Mesenteric fat pad (tissue), 1 donor: ENCODE data around the gene CAPS. TPM values are rescaled to one million over a fixed set of nuclear protein-coding genes. Genes with fewer than 3 reads are reported as not detected.
"Not testable (repeated sequence)": the region's sequence is repeated elsewhere in the genome, so short reads cannot be mapped to it uniquely, and the experiment has no call there.

Experiments
- DNase-seq: peaks from one replicate; pipeline ENCODE4 v3.0.0-alpha.2; 2020; ENCODE audit warnings: low spot score
- long read RNA-seq: library from polyadenylated mRNA; unstranded; transcript quantifications from one replicate; pipeline ENCODE4 v2.0.0, GENCODE V29; 2020
- total RNA-seq: library from RNA; stranded (reverse); fragmentation: NEBNext Ultra II Directional; extraction: Animal tissue kit (Norgen Biotek cat#: 25700); gene quantifications from one replicate; pipeline ENCODE4 v1.2.1, GENCODE V29; 2021
- donor health status: DM: yes; HTN: yes; CAD: no.

The CAPS gene
- total RNA-seq, result 4.4 TPM
- long read RNA-seq, partial matches to known transcripts, result 1 of 2 reads
- long read RNA-seq, other reads (novel, unspliced or antisense), result 1 of 2 reads

DNA sequence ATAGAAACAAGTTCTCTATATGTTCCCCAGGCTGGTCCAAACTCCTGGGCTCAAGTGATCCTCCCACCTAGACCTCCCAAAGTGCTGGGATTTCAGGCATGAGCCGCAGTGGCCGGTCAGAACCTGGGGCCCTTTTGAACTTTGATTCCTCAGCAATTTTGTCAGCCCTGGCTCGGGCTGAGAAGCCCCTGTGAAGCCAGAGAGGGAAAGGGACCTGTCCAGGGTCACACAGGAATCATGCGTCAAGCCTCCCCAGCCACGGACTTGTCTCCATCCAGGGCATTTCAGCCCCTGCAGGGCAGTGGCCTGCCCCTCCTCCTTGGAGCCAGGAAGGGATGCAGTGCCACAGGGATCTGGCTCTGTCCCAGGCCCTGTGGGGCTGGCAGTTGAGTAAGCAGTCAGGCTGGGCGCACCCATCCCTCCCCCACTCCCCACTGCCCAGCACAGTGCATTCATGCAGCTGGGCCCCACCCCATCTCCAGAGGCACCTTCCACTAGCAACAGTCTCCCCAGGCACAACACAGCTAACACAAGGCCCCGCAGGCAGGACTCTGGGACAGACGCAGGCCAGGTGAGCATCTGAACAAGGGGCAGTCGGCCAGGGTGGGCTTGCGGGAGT is at the start of gene CAPS:
Gene CAPS (plus strand): TSS at position 516 of the 619 bp plus-strand sequence. CDS start 153 bp downstream, outside the sequence.
- no peak for DNase-seq

GRCh38 chr19:5864725-5865486 is 49.1 kb upstream of the CAPS start:
- no peak for DNase-seq

- DNase-seq, result no peak
Measured at GRCh38 chr19:5865772-5866171, 48.3 kb upstream of the CAPS start.

- DNase-seq, result no peak
Measured at GRCh38 chr19:5867201-5868136, 46.6 kb upstream of the CAPS start.

- DNase-seq, result no peak
Measured at GRCh38 chr19:5870986-5871394, 43.1 kb upstream of the CAPS start.

DNA sequence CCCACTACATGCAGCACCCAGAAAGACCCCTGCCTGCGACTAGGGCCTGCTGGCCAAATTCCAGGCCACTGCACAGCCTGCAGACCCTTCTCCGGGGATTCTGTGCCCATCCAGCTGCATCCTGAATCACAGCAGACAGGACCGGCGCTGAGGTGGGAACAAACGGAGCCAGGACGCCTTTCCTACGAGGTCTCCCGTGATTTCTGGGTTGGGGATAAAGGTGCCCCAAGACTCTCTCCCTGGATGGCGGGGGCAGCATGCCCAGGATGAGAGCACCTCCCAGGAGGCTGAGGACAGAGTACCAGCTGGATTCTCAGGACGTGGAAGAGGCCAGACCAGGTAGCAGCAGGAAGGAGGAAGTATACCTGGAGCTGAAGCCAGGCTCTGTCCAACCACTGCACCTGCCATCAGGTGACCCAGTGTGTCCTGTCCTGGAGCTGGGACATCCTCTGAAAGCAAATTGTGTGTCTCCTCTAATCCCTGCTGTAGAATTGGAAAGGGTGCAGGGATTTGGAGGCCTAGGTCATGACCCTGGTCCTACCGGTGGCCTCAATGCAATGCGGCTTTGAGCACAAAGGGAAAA is 40.3 kb upstream of the CAPS start:
- DNase-seq, result no peak

DNA sequence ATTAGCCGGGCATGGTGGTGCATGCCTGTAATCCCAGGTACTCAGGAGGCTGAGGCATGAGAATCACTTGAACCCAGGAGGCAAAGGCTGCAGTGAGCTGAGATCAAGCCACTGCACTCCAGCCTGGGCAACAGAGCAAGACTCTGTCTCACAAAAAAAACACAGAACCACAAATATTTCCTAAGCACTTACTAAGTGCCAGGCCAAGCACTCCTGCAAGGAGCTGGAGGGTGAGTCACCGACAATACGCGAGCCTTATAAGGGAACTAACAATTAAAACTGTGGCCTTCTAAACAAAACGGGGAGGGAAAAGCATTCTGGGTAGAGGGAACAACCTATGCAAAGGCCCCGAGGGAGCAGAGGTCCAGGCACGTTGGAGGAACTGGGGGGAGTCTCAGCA is 39.6 kb upstream of the CAPS start:
- not testable (repeated sequence) for DNase-seq

GRCh38 chr19:5877427-5877826 is 36.6 kb upstream of the CAPS start:
- no peak for DNase-seq

- no peak for DNase-seq
Measured at GRCh38 chr19:5877882-5878281, 36.2 kb upstream of the CAPS start.

DNA sequence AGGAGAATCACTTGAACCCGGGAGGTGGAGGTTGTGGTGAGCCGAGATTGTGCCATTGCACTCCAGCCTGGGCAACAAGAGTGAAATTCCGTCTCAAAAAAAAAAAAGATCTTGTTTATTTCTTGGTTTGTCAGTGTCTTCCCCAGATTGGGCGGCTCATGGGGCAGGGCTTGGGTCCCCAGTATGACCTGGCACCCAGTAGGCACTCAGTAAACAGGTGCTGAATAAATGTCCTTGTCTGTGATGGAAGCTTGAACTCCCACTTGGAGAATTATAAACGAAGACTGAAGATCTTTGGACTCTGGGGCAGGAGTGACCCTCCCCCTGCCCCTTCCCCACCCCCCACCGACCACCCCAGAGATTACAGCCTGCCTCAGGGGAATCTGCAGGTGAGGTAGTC is 33.9 kb upstream of the CAPS start:
- DNase-seq, result no peak

GRCh38 chr19:5880604-5881078 is 33.4 kb upstream of the CAPS start:
- no peak for DNase-seq

DNA sequence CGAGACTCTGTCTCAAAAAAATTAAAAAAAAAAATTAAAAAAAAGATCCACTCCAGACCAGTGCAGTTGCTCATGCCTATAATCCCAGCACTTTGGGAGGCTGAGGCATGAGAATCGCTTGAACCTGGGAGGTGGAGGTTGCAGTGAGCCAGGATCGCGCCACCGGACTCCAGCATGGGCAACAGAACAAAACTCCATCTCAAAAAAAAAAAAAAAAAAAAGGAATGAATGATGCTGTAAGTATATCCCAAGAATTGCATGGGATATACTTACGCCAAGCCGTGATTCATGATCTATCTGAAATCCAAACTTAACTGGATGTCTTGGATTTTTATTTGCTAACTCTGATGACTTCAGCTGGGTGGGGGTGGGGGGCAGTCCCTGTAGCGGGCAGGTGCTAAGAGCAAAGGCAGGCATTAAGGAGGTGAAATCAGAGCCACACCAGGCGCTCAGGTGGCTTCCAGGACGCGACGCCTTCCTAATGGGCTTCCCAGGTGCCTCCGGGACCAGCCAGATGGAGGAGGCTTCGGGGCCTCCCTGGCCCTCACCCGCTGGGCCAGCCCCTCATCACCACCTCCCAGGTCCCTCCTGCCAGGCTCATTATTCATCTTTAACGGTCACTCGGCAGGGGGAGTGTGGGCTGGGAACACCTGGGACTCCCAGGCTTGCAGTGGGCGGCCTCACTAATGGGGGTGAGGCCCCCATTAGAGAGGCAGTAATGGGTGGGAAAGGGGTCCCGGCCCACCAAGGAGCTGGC is 32.3 kb upstream of the CAPS start:
- no peak for DNase-seq

DNA sequence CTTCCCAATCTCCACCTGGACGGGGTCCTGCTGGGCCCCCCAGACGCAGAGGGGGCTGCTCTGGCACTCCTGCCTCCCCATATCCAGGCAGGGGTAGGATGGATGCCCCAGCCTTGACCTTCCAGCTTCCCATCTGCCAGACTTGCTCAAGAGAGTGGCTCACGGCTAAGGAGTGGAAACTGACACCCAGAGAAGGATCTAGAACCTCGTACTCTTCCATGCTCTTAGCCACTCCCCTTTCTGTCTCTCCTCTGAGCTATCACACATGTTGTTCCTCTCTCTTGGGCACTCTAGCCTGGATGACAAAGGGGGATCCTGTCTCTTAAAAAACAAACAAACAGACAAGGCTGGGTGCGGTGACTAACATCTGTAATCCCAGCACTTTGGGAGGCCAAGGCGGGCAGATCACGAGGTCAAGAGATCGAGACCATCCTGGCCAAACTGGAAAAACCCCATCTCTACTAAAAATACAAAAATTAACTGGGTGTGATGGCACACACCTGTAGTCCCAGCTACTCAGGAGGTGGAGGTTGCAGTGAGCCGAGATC is 31.6 kb upstream of the CAPS start:
- DNase-seq, result no peak

DNA sequence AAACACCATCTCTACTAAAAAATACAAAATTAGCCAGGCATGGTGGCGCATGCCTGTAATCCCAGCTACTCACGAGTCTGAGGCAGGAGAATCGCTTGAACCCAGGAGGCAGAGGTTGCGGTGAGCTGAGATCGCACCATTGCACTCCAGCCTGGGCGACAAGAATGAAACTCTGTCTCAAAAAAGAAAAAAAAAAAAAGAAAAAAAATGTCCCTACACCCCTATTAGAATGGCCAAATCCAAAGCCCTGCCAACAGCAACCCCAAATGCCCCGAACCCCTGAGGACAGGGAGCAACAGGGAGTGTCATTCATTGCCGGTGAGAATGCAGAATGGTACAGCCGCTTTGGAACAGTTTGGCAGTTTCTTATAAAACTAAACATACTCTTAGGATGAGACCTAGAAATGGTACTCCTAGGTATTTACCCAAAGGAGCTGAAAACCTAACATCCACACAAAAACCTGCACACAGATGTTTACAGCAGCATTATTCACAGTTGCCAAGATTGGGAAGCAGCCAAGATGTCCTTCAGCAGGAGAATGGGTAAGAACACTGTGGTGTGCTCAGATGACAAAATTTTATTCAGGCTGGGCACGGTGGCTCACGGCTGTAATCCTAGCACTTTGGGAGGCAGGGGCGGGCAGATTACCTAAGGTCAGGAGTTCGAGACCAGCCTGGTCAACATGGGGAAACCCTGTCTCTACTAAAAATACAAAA is 30.7 kb upstream of the CAPS start:
- DNase-seq, result not testable (repeated sequence)

DNA sequence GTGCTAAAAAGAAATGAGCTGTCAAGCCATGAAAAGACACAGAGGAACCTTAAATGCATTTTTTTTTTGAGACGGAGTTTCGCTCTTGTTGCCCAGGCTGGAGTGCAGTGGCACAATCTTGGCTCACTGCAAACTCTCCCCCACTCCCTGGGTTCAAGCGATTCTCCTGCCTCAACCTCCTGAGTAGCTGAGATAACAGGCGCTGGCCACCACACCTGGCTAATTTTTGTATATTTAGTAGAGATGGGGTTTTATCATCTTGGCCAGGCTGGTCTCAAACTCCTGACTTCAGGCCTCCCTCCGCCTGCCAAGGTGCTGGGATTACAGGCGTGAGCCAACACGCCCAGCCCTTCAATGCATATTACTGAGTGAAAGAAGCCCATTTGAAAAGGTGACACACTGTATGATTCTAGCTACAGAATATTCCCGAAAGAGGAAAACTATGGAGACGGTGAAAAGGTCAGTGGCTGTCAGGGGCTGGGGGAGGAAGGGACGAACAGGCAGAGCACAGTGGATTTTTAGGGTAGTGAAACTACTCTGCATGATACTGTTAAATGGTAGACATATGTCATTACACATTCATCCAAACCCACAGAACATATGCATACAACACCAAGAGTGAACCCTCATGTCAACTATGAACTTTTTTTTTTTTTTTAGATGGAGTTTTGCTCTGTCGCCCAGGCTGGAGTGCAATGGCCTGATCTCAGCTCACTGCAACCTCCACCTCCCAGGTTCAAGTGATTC is 29.8 kb upstream of the CAPS start:
- DNase-seq, result not testable (repeated sequence)

GRCh38 chr19:5889288-5889971 is 24.6 kb upstream of the CAPS start:
- DNase-seq, result no peak

DNA sequence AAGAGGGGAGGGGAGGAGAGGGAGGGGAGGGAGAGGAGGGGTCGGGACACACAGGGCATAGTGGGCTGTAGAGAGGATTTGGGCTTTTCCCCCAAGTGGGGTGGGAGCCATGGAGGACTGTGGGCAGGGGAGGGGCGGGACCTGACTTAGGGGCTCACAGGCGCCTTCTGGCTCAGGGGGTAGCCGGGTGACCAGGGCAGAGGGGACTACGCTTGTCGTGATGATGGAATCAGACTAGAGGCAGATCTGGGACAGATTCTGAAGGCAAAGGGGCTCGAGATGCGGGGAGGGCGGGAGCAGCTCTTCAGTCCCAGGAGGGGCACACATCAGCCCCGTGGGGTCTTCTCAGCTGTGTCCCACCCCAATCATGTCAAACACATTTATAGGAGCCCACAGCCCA is 24.0 kb upstream of the CAPS start:
- no peak for DNase-seq

DNA sequence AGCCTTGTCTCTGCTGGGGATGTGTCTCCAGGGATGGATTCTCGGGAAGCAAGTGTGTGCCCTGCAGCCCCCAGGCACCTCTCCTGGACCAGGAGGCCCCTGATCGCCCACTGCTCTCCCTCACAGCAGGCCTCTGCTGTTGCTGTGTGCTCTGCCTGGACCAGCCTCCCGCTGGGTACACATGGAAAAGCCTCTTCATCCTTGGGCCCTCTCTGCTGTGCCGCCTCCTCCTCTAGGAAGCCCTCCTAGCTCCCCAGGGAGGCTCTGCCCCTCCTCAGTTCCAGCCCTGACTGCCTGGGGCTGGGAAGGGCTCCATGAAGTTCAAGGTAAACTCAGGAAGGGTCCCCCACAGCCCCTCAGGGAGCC is 22.5 kb upstream of the CAPS start:
- DNase-seq, result no peak
